ENCODE measurements around the gene MMP17.

The MMP17 gene

DNA sequence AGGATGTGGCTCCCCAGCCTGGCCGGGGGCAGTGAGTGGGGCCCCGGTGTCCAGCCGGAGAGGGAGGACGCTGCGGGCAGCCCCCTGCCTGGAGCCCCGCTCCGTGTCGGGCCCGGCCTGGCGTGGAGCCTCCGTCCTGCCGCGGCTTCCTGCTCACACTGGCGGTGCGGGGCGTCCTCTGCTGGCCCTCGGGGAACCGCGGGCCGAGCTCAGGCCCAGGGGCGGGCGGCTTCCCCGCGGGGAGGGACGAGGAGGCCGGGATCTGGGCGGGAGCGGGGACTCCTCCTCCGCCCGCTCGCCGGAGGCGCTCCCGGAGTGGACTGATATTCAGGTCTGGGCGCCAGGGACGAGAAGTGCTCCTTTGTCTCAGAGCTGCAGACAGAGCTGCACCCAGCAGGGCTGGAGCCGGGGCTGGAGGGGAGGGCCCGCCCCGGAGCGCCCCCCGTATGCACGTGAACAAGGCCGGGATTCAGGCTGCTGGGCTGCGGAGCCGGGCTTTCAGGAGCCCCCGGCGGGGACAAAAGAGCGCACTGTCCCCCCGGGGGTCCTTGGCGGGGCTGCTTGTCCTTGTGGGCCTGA, 2.2 kb downstream of the MMP17 start (continued):
- TF ChIP-seq, protein P1, sequence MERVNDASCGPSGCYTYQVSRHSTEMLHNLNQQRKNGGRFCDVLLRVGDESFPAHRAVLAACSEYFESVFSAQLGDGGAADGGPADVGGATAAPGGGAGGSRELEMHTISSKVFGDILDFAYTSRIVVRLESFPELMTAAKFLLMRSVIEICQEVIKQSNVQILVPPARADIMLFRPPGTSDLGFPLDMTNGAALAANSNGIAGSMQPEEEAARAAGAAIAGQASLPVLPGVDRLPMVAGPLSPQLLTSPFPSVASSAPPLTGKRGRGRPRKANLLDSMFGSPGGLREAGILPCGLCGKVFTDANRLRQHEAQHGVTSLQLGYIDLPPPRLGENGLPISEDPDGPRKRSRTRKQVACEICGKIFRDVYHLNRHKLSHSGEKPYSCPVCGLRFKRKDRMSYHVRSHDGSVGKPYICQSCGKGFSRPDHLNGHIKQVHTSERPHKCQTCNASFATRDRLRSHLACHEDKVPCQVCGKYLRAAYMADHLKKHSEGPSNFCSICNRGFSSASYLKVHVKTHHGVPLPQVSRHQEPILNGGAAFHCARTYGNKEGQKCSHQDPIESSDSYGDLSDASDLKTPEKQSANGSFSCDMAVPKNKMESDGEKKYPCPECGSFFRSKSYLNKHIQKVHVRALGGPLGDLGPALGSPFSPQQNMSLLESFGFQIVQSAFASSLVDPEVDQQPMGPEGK (tag by site-specific recombination; IDR thresholded peaks at IDR 0.05), result peak; percentile 81
- TF ChIP-seq ZNF777 (tag by site-specific recombination; IDR thresholded peaks at IDR 0.05; ENCODE audit: borderline replicate concordance) (peak; percentile 3; the same call in 1 of the 2 replicates), ZNF362 (tag by site-specific recombination; IDR thresholded peaks at IDR 0.05) (no peak), ZNF654 (tag by site-specific recombination; IDR thresholded peaks at IDR 0.05; ENCODE audit: low read depth) (peak; percentile 39), ZIC2 (tag by site-specific recombination; IDR thresholded peaks at IDR 0.05) (peak; percentile 95), ZNF10 (tag by site-specific recombination; IDR thresholded peaks at IDR 0.05) (no peak), KLF16 (tag by site-specific recombination; IDR thresholded peaks at IDR 0.05) (peak; percentile 56; the same call in 1 of the 2 replicates), ZBTB17 (tag by site-specific recombination; IDR thresholded peaks at IDR 0.05) (no peak; the same call in 1 of the 2 replicates), PRDM4 (tag by site-specific recombination; IDR thresholded peaks at IDR 0.05) (no peak), KLF8 (tag by site-specific recombination; IDR thresholded peaks at IDR 0.05) (peak; percentile 83; the same call in 1 of the 2 replicates), ZBTB20 (tag by site-specific recombination; IDR thresholded peaks at IDR 0.05) (peak; percentile 81), ZBTB8A (tag by site-specific recombination; IDR thresholded peaks at IDR 0.05) (peak; percentile 92), ZNF114 (tag by site-specific recombination; IDR thresholded peaks at IDR 0.05) (no peak), ZSCAN30 (tag by site-specific recombination; IDR thresholded peaks at IDR 0.05) (0 out of 2 replicates have a peak, but pooled peaks have one; percentile 44), KLF1 (tag by site-specific recombination; IDR thresholded peaks at IDR 0.05) (peak; percentile 26; the same call in 1 of the 2 replicates), ZFP3 (tag by site-specific recombination; IDR thresholded peaks at IDR 0.05; ENCODE audit: low read depth) (no peak), GLIS1 (tag by site-specific recombination; IDR thresholded peaks at IDR 0.05) (peak; percentile 4; the same call in 1 of the 2 replicates), SP3 (tag by site-specific recombination; IDR thresholded peaks at IDR 0.05) (peak; percentile 77), ZNF544 (tag by site-specific recombination; IDR thresholded peaks at IDR 0.05) (no peak), PRDM10 (tag by site-specific recombination; IDR thresholded peaks at IDR 0.05) (peak; percentile 35; the same call in 1 of the 2 replicates), YY1 (tag by site-specific recombination; IDR thresholded peaks at IDR 0.05) (no peak), ZNF24 (tag by site-specific recombination; IDR thresholded peaks at IDR 0.05) (no peak), ZBTB7A (tag by site-specific recombination; IDR thresholded peaks at IDR 0.05; ENCODE audit: low read depth) (no peak; the same call in 1 of the 2 replicates), ZNF391 (tag by site-specific recombination; IDR thresholded peaks at IDR 0.05; ENCODE audit: borderline replicate concordance, low read depth) (no peak), WT1 (tag by site-specific recombination; IDR thresholded peaks at IDR 0.05) (peak; percentile 40; the same call in 1 of the 2 replicates), ZNF600 (tag by site-specific recombination; IDR thresholded peaks at IDR 0.05) (peak; percentile 57; the same call in 1 of the 2 replicates)
- TF ChIP-seq, protein P2, sequence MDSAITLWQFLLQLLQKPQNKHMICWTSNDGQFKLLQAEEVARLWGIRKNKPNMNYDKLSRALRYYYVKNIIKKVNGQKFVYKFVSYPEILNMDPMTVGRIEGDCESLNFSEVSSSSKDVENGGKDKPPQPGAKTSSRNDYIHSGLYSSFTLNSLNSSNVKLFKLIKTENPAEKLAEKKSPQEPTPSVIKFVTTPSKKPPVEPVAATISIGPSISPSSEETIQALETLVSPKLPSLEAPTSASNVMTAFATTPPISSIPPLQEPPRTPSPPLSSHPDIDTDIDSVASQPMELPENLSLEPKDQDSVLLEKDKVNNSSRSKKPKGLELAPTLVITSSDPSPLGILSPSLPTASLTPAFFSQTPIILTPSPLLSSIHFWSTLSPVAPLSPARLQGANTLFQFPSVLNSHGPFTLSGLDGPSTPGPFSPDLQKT (IDR thresholded peaks at IDR 0.05; ENCODE audit: borderline replicate concordance, low read depth, low read length), result no peak
- TF ChIP-seq, protein P3, sequence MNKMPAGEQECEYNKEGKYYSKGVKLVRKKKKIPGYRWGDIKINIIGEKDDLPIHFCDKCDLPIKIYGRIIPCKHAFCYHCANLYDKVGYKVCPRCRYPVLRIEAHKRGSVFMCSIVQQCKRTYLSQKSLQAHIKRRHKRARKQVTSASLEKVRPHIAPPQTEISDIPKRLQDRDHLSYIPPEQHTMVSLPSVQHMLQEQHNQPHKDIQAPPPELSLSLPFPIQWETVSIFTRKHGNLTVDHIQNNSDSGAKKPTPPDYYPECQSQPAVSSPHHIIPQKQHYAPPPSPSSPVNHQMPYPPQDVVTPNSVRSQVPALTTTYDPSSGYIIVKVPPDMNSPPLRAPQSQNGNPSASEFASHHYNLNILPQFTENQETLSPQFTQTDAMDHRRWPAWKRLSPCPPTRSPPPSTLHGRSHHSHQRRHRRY (tag by site-specific recombination; IDR thresholded peaks at IDR 0.05), result no peak
